GM21737 (cell line): ENCODE data around the gene IL5.
A peak's percentile ranks its signal among the peaks of the same experiment; 100 is the strongest.

Experiments used
- ATAC-seq: cut with Tn5 transposase; IDR thresholded peaks from one replicate; pipeline ENCODE4 v1.9.1; 2021; ENCODE audit warnings: mild to moderate bottlenecking, moderate library complexity; ENCODE audit not compliant: unreplicated experiment

Gene IL5

DNA sequence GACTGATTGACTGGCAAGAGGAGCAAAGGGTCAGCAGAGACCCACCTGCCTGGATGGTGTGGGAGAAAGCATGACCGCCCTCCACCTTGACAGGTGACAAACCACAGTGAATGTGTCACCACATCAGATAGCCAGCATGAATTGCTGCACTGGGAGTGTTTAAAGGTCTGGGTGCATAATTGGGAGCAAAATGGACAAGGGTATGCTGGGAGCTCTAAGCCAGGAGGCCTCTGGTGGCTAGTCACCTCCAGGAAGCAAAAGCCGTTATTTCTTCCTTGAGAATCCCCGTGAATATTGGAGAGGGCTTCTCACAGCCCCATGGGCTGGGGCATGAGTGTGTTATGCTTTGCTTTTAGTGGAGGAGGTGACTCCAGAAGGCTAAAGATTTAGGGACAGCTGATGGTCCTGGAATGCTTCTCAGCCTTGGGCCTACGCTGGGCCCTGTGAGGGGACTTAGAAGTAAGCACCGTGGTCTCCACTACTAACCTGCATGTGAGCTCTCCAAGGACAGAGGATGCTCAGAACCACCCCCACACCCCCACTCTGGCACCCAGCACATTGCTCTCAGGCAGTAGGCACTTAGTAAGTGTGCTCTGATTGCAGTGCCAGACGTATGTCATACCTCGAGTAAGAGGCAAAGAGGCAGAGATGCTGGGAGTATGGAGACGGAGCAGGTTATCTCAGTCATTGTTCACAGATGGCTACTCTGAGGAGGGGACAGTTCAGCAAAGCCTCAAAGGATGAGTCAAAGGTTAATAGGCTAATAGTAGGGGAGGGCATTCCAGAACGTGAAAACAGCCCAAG, 43.7 kb downstream of the IL5 start:
- ATAC-seq = no peak

DNA sequence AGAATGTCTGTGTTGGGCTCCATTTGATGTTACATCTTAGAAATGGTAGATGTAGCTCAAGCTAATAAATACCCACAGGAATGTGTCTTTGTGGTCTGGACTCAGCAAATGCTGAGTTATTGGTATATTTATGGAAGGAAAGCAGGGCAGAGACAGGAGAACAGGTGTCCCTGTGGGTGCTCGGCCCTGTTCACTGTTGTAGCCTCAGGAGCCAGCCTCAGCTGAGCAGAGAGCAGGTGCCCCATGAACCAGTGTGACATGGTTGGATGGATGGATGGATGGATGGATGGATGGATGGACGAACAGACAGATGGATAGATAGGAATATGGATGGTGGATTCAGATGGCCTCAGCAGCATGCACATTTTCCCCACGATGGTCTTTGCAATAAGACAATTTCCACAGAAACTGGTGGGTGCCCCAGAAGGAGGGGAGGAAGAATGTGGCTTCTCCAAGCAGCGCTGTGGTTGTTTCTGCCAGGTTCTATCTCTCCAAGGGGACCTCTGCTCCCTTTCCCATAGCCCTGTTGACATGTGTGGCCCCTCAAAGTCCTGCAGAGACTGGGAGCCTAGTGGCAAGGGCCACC, 44.5 kb downstream of the IL5 start:
- ATAC-seq = no peak

DNA sequence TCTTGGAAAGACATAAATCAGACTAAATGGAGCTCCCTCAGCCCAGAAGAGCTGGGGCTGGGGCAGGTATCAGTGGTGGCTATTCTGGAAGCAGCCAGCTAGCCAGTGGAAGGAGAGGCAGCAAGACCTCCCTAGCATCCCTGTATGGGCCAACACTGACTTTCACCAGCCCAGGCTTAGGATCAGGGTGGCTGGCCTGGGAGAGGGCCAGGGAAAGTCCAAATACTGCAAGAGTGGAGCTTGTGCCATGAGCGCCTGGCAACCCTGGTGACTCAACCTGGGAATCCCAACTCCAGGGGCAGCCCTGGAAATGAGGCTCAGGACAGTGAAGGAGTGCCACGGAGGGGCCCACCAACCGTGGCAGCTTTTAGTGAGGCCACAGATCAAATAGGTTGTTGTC, 45.2 kb downstream of the IL5 start:
- ATAC-seq = no peak

DNA sequence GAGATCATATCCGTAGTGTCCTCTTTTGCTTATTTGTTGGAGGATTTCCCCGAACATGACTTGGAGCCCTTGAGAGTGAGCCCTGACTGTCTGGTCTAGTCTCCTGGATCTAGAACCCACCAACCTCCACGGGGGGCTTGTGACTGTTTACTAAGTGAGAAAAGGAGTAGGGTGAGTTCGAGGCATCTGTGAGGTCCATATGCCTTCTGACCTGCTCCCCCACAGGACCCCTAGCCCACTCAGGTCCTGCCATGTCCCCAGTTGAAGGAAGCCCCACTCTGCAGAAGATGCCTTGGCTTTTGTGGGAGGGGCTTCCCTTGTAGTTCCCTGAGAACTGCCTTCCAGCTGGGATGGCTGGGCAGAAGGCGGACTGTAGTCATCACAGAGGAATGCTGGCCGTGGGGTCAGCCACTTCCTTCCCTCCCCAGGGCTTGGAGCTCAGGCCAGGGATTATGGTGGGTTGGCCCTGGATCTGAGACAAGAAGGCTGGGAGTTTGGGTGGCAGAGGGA, 45.8 kb downstream of the IL5 start:
- no peak for ATAC-seq

DNA sequence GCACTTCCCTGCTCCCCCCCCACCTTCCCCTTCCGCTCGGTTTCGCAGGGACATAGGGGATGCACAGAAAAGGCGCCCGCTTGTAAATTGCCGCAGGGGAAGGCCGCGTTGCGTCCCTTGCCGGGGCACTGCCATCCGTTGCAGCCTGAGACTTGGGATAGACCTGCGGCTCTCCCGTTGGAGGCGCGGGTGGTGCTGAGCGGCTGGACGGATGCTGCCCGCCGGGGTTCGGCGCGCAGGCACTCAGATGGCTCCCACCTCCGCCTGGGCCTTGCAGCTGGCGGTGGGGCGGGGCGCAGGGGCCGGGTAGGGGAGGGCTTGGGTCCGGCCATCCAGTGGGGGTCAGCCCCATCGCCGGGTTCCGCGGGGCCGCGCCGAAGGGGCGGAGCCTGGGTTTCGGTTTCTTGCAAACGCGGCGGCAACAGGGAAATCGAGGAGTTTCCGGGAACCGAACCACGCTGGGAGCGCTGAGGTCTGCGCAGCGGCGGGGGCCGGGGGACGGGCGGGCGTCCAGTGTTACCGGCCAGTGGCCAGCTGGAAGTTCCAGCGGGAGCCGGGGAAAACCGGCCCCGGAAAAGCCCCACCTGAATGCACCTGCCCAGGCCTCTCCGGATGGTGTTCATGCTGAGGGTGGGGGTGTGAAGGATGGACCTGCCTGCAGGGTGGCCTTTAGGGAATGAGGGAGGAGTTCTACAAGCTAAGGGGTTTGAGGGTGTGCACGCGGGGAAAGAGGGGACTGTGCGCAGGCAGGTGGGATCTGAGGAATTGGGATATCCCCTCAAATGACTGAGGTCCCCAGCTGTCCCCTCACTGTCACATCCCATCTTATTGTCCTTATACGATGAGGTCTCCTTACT, 46.5 kb downstream of the IL5 start:
- ATAC-seq = peak; percentile 37

DNA sequence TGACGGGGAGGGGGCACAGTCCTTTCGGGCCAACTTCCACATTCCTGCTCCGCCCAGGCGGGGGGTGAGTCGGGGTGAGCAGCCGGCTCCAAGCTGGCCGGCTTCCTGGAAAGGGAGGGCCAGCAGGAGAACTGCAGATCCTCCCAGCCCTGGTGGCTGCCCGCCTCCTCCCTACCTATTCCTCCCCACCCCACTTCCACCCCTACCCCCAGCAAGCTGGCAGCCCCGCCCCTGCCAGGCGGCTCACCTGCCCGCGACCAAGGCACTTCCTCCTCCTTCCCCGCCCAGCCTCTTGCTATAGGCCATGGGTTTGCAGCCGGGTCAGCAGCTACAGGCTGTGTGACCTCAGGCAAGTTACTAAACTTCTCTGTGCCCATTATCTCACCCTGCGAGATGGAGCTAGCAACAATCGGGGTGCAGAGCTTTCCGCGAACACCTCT, 47.1 kb downstream of the IL5 start:
- ATAC-seq = peak; percentile 41

DNA sequence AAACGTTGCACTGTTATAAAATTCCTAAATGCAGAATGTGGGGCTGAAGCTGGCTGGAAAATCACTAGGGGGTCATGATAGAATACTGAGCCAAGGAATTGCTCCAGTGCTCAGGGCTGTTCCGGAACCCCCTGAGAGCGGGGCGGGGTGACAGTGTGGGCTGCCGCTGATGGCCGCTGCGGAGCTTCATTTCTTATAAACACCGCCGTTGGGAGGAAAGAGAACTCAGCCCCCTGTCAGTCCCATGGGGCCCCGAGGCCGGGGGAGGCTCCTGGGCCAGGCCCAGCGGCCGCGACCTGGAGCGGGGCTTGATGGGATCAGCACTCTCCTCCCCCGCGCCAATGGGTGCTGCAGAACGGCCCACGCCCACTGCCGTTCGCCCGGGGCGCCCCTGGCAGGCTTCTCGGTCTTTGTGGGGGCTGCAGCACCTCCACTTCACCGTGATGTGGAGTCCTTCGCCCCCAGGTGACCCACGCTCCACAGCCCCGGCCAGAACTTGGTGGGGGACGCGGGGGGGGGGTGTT, 47.6 kb downstream of the IL5 start:
- peak; percentile 29 for ATAC-seq

DNA sequence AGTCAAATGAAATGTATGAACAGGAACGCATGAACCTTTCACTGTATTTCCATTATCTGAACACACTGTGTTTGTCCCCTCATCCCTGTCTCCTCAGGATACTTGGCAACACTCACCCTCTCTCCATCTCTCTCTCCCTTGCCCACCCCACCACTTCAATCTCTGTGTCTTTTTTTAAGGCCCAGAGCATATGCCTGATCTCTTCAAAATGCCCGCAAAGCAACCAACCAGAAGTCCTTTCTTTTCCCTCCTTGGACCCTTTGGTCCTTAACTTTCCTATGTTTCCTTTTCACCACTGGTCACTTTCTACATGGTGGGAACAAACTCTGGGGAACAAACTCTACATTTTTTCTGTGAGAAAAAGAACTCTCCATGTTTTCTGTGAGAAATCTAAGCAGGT, 49.5 kb downstream of the IL5 start:
- no peak for ATAC-seq

DNA sequence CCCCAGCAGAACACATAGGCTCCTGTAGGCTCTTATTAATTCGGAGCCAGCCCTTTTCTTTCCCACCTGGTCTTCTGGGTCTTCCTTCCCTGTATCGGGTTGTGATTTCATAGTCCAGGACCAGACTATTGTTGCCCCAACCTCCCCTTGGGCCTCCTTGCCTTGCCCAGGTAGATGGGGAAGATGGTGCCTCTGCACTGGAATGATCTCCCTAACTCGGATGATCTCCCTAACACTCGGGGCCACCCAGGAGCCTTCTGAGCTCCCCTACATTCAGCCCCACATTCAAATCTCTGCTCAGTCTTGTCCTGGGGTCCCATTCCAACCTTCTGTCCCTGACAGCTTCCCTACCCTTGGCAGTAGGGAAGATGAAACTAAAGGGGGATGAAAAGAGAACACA, 50.1 kb downstream of the IL5 start:
- no peak for ATAC-seq

DNA sequence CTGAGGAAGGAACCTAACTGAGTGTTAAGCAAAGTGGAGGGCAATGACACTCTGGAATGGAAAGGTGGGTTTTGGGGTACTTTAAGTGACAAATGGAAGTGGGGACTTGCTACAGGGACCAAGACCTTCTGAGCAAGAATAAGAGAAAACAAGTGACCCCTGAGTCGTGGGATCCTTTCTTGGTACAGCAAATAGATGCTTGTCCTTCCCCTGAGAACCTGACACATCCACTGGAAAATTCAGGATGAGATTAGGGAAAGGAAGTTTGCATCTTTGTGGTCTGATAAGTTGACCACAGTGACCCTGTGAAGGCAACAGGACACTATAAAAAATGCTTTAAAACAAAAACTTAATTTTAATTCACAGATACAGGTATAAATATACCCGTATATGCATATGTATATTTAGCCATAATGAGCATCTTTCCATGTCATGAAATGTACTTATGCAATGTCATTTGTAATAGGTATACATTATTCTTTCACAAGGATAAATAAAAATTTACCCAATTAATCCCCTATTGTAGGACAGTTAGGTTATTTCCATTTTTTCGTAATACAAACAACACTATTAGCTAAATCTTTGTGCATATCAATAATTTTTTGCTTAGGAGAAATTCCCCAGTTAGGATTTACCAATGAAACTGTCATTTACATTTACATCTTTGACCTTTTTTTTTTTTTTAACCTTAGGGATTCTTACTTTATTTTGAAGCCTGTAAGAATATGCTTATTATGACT, 50.8 kb downstream of the IL5 start:
- ATAC-seq = no peak
